Gastroesophageal sphincter (tissue), 3 donors: ENCODE data around the gene COL28A1.

Experiments
- CTCF ChIP-seq, 4 experiments: fragments of 200-600 bp in 2 of 4; fragments of 450-650 bp in 2 of 4; sonication (generic) in 1 of 4; IDR thresholded peaks; one replicate each; pipeline ENCODE4 v1.5.1; 2017 to 2019; ENCODE audit warnings: antibody characterized with exemption in 4 of 4, mild to moderate bottlenecking in 2 of 4, moderate library complexity in 2 of 4
- EP300 ChIP-seq: sonication (generic); formaldehyde crosslinking; IDR thresholded peaks from one replicate; pipeline ENCODE4 v1.6.1; 2017; ENCODE audit warnings: antibody characterized with exemption, mild to moderate bottlenecking
- POLR2A ChIP-seq, 2 donors: fragments of 450-650 bp; IDR thresholded peaks; one replicate each; pipeline ENCODE4 v1.6.1; 2017; ENCODE audit warnings: antibody characterized with exemption in 2 of 2, mild to moderate bottlenecking in 2 of 2, moderate library complexity in 1 of 2
- POLR2AphosphoS5 ChIP-seq: sonication (generic); formaldehyde crosslinking; IDR thresholded peaks from one replicate; pipeline ENCODE4 v1.6.1; 2017; ENCODE audit warnings: antibody characterized with exemption

- TF ChIP-seq CTCF (IDR thresholded peaks at IDR 0.05), result no peak
- TF ChIP-seq POLR2A (IDR thresholded peaks at IDR 0.05), result no peak
- no peak for TF ChIP-seq EP300
- no peak for TF ChIP-seq POLR2AphosphoS5
These were observed 29.8 kb downstream of the COL28A1 start for GRCh38 chr7:7505915-7506314.
